Measurements from ENCODE around the gene ARF1. TPM values are rescaled to one million over a fixed set of nuclear protein-coding genes. Genes with fewer than 3 reads are reported as not detected.

The ARF1 gene
- total RNA-seq, 2 experiments from 2014 or later, result 163 to 322 TPM

DNA sequence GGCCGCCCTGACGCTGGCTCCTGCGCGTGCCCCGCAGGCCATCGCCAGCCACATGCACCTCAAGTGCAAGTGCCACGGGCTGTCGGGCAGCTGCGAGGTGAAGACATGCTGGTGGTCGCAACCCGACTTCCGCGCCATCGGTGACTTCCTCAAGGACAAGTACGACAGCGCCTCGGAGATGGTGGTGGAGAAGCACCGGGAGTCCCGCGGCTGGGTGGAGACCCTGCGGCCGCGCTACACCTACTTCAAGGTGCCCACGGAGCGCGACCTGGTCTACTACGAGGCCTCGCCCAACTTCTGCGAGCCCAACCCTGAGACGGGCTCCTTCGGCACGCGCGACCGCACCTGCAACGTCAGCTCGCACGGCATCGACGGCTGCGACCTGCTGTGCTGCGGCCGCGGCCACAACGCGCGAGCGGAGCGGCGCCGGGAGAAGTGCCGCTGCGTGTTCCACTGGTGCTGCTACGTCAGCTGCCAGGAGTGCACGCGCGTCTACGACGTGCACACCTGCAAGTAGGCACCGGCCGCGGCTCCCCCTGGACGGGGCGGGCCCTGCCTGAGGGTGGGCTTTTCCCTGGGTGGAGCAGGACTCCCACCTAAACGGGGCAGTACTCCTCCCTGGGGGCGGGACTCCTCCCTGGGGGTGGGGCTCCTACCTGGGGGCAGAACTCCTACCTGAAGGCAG lies 23.4 kb upstream of the ARF1 start:
- H3K9me3 ChIP-seq (ENCODE audit: low read length), result no peaks in the 10 kb centered on the region
- peaks cover 5% of the 10 kb centered on the region for H3K4me1 ChIP-seq (ENCODE audit: insufficient read depth, low read length, poor library complexity, severe bottlenecking)
- H2AFZ ChIP-seq (ENCODE audit: low read length), result no peak overlapping the region
- ChIA-PET POLR2A (no interaction called here), CTCF (ENCODE audit: unreplicated experiment) (no interaction called here)
- no peak overlapping the region for H3K4me2 ChIP-seq (ENCODE audit: low read length)
- DNase-seq (ENCODE audit: low spot score), result no peak
- no peak overlapping the region for H3K27ac ChIP-seq (ENCODE audit: low read depth, low read length, poor library complexity, severe bottlenecking)
- H3K9me2 ChIP-seq (ENCODE audit: insufficient read depth, low read length), result no peaks in the 10 kb centered on the region
- H3K36me3 ChIP-seq (ENCODE audit: insufficient read depth, low read length), result no peaks in the 10 kb centered on the region
- BruUV-seq (replicated peaks), result no TSS peak
- H3K79me2 ChIP-seq (ENCODE audit: insufficient read depth, low read depth, low read length), result no peaks in the 10 kb centered on the region
- no peaks in the 10 kb centered on the region for H4K20me1 ChIP-seq (ENCODE audit: insufficient read depth, low read length)
- TF ChIP-seq, protein P1, sequence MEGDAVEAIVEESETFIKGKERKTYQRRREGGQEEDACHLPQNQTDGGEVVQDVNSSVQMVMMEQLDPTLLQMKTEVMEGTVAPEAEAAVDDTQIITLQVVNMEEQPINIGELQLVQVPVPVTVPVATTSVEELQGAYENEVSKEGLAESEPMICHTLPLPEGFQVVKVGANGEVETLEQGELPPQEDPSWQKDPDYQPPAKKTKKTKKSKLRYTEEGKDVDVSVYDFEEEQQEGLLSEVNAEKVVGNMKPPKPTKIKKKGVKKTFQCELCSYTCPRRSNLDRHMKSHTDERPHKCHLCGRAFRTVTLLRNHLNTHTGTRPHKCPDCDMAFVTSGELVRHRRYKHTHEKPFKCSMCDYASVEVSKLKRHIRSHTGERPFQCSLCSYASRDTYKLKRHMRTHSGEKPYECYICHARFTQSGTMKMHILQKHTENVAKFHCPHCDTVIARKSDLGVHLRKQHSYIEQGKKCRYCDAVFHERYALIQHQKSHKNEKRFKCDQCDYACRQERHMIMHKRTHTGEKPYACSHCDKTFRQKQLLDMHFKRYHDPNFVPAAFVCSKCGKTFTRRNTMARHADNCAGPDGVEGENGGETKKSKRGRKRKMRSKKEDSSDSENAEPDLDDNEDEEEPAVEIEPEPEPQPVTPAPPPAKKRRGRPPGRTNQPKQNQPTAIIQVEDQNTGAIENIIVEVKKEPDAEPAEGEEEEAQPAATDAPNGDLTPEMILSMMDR (conservative IDR thresholded peaks at IDR 0.05; ENCODE audit: low read length), result no peak
- no peak for TF ChIP-seq EZH2phosphoT487 (IDR thresholded peaks at IDR 0.05; ENCODE audit: borderline replicate concordance, low read depth, low read length)
- no peak overlapping the region for H3K4me3 ChIP-seq (ENCODE audit: low read depth, low read length, poor library complexity, severe bottlenecking)
- intact Hi-C loops (cut with micrococcal nuclease; ENCODE audit: unreplicated experiment), result no loop called here

DNA sequence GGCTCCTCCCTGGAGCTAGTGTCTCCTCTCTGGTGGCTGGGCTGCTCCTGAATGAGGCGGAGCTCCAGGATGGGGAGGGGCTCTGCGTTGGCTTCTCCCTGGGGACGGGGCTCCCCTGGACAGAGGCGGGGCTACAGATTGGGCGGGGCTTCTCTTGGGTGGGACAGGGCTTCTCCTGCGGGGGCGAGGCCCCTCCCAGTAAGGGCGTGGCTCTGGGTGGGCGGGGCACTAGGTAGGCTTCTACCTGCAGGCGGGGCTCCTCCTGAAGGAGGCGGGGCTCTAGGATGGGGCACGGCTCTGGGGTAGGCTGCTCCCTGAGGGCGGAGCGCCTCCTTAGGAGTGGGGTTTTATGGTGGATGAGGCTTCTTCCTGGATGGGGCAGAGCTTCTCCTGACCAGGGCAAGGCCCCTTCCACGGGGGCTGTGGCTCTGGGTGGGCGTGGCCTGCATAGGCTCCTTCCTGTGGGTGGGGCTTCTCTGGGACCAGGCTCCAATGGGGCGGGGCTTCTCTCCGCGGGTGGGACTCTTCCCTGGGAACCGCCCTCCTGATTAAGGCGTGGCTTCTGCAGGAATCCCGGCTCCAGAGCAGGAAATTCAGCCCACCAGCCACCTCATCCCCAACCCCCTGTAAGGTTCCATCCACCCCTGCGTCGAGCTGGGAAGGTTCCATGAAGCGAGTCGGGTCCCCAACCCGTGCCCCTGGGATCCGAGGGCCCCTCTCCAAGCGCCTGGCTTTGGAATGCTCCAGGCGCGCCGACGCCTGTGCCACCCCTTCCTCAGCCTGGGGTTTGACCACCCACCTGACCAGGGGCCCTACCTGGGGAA lies 22.7 kb upstream of the ARF1 start:
- DNase-seq (ENCODE audit: low spot score), result peak; percentile 49
- H3K4me1 ChIP-seq (ENCODE audit: insufficient read depth, low read length, poor library complexity, severe bottlenecking), result peaks cover 5% of the 10 kb centered on the region
- H3K9me3 ChIP-seq (ENCODE audit: low read length), result no peaks in the 10 kb centered on the region
- no peaks in the 10 kb centered on the region for H4K20me1 ChIP-seq (ENCODE audit: insufficient read depth, low read length)
- peak overlapping the region; percentile 36 for H3K4me3 ChIP-seq (ENCODE audit: low read depth, low read length, poor library complexity, severe bottlenecking)
- TF ChIP-seq, protein P1 (conservative IDR thresholded peaks at IDR 0.05; ENCODE audit: low read length), result no peak
- TF ChIP-seq EZH2phosphoT487 (IDR thresholded peaks at IDR 0.05; ENCODE audit: borderline replicate concordance, low read depth, low read length), result no peak
- ChIA-PET CTCF (ENCODE audit: unreplicated experiment) (no interaction called here), POLR2A (no interaction called here)
- no peaks in the 10 kb centered on the region for H3K9me2 ChIP-seq (ENCODE audit: insufficient read depth, low read length)
- H3K36me3 ChIP-seq (ENCODE audit: insufficient read depth, low read length), result no peaks in the 10 kb centered on the region
- no TSS peak for BruUV-seq (replicated peaks)
- H3K27ac ChIP-seq (ENCODE audit: low read depth, low read length, poor library complexity, severe bottlenecking), result no peak overlapping the region
- H2AFZ ChIP-seq (ENCODE audit: low read length), result 0 out of 2 replicates have a peak overlapping the region, but pooled peaks have one; percentile 58
- no peaks in the 10 kb centered on the region for H3K79me2 ChIP-seq (ENCODE audit: insufficient read depth, low read depth, low read length)
- H3K4me2 ChIP-seq (ENCODE audit: low read length), result peak overlapping the region; percentile 34; the same call in 1 of the 2 replicates
- intact Hi-C loops (cut with micrococcal nuclease; ENCODE audit: unreplicated experiment), result no loop called here

All from OCI-LY7 (cell line).